Upper lobe of left lung (tissue), 4 donors: Measurements from ENCODE around the gene ATP2A3.
A peak's percentile ranks its signal among the peaks of the same experiment; 100 is the strongest.

ENCODE experiments used
- CTCF ChIP-seq, 6 experiments: fragments of 450-650 bp in 4 of 6; fragments of 200-600 bp in 2 of 6; sonication (generic) in 2 of 6; IDR thresholded peaks; one replicate each; pipeline ENCODE4 v1.5.1; 2016 to 2019; ENCODE audit warnings: antibody characterized with exemption in 6 of 6
- EP300 ChIP-seq, 4 donors: sonication (generic); formaldehyde crosslinking; IDR thresholded peaks; one replicate each; pipeline ENCODE4 v1.5.1; 2017; ENCODE audit warnings: antibody characterized with exemption in 4 of 4, control low read depth in 2 of 4
- POLR2A ChIP-seq, 4 donors: fragments of 450-650 bp; IDR thresholded peaks; one replicate each; pipeline ENCODE4 v1.5.1; 2016 to 2017; ENCODE audit warnings: antibody characterized with exemption in 4 of 4, mild to moderate bottlenecking in 2 of 4
- POLR2AphosphoS5 ChIP-seq, 2 donors: sonication (generic); formaldehyde crosslinking; IDR thresholded peaks; one replicate each; pipeline ENCODE4 v1.5.1; 2017; ENCODE audit warnings: antibody characterized with exemption in 2 of 2

- no peak for TF ChIP-seq POLR2AphosphoS5 (IDR thresholded peaks at IDR 0.05)
- peak in 5 of 6 experiments; percentile 9 to 50 (median 24) for TF ChIP-seq CTCF (IDR thresholded peaks at IDR 0.05)
- TF ChIP-seq EP300 (IDR thresholded peaks at IDR 0.05), result no peak
- TF ChIP-seq POLR2A (IDR thresholded peaks at IDR 0.05), result no peak
These were observed 56.6 kb downstream of the ATP2A3 start for GRCh38 chr17:3907483-3908216.
